Brain pericyte (primary cell): ENCODE measurements around the gene TBXT.
"Not testable (repeated sequence)": the region's sequence is repeated elsewhere in the genome, so short reads cannot be mapped to it uniquely, and the experiment has no call there.

Source experiments
- DNase-seq: peaks from one replicate; pipeline ENCODE4 v3.0.0-alpha.2; 2012; ENCODE audit warnings: low read depth, low spot score

TBXT gene

GRCh38 chr6:166169549-166170421 lies 2.1 kb upstream of the TBXT start:
- no peak for DNase-seq

GRCh38 chr6:166168616-166169548 lies 1.2 kb upstream of the TBXT start:
- DNase-seq = no peak

- no peak for DNase-seq
Observed at GRCh38 chr6:166167258-166167731, 356 bp downstream of the TBXT start.

GRCh38 chr6:166166314-166167257 lies 1.1 kb downstream of the TBXT start:
- no peak for DNase-seq

GRCh38 chr6:166165558-166166313 lies 1.9 kb downstream of the TBXT start:
- no peak for DNase-seq

DNA sequence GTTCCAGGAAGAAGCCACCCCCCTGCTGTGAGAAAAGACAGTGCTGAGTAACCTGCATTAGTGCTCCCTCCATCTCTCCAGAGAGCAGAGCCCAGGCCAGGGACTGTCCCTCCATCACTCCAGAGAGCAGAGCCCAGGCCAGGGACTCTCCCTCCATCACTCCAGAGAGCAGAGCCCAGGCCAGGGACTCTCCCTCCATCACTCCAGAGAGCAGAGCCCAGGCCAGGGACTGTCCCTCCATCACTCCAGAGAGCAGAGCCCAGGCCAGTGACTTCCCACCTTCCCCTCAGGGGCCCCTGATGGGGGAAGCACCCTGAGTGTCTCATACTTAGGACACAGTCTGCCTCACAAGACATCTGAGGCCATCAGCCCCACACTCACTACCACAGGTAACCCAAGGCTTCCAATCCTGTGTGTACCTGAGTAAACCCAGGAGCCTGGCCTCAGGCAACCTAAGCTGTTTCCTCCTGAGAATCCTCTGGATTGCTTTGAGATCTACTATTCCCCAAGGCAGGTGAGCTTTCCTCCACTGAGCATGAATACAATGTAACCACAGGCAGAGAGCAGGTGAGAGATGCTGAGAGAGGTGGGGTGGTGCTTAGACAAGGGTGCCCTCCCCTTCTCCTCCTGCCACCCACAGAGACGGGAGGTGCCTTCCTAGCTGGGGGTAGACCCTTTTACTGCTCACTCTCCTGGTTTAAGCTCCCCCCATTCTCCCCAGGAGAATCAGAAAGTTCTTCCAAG lies 4.9 kb downstream of the TBXT start:
- no peak for DNase-seq

GRCh38 chr6:166157930-166158617 lies 9.6 kb downstream of the TBXT start:
- DNase-seq = no peak

- no peak for DNase-seq
Observed at GRCh38 chr6:166156942-166157341, 10.7 kb downstream of the TBXT start.

- no peak for DNase-seq
Observed at GRCh38 chr6:166153966-166154365, 13.7 kb downstream of the TBXT start.

GRCh38 chr6:166152660-166153059 lies 15.0 kb downstream of the TBXT start:
- DNase-seq = no peak

DNA sequence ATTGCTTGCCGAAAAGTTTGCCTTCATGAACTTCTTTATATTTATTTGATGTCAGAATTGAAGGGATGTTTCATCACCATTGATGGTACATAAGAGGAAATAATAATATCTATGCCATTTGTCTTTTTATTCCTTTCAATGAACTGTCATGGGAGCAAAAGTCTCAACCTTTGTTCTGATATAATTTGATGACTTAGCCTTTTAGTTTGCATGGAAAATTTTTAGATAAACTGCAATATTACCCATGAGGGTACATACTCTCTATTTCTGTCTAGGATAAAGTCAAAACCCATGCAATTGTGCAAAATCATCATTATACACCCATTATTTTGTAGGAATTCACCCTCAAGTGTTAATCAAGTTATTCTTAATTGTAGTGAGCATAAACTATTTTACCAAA lies 15.9 kb downstream of the TBXT start:
- DNase-seq = no peak

DNA sequence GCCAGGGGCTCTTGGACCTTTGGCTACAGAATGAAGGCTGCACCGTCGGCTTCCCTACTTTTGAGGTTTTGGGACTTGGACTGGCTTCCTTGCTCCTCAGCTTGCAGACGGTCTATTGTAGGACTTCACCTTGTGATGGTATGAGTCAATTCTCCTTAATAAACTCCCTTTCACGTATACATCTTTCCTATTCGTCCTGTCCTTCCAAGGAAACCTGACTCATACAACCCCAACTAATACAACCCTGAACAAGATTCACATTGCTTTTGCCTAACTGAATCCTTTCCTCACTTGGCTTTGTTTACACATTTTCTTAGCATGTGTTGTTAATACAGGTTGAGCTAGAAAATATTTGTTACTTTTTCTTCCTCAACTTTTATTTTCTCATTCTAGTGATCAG lies 21.9 kb downstream of the TBXT start:
- DNase-seq = no peak

DNA sequence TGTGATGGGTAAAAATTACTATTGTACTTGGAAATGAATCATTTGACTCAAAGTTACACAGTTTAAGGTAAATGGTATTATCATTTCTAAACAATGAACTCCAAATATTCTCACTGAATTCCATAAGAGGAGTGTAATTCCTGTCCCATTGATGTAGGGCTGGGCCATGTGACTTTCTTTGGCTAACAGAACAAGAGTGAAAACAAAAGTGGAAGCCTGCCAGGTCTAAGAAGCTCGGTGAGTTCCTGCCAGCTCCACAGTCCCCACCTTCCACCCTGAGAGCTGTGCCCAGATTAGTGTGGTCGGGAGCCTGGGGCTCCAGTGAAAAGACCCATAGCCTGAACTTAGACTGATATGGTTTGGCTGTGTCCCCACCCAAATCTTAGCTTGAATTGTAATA lies 24.6 kb downstream of the TBXT start:
- no peak for DNase-seq

DNA sequence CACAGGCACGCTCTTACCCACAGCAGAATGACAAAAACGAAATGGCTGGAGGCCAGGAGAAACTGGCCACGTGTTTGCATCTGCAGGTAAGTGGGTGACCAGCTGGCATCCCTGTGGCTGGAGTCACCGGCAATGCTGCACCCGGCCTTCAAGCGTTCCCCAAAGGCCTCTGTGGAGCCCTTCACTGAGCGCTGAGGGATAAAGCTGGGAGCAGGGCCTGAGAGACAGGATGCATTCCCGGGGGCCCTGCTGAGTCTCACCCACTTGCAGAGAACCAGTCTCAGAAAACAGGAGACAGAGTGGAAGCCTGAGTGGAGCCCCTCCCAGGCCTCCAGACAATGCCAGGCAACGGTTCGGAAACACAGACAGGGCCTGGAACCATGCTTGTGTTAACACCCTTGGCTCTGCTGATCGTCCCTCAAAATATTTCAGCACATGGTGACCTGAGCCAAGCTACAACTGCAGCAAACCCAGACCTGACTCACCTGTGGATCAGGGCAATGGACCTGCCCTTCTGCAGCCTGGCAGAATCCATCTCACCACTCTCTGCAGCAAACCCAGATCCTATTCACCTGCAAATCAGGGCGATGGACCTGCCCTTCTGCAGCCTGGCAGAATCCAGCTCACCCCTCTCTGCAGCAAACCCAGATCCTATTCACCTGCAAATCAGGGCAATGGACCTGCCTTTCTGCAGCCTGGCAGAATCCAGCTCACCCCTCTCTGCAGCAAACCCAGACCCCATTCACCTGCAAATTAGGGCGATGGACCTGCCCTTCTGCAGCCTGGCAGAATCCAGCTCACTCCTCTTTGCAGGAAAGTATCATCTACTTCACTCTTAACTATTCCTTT lies 39.8 kb downstream of the TBXT start:
- DNase-seq = no peak

- not testable (repeated sequence) for DNase-seq
Observed at GRCh38 chr6:166123115-166123514, 44.5 kb downstream of the TBXT start.

DNA sequence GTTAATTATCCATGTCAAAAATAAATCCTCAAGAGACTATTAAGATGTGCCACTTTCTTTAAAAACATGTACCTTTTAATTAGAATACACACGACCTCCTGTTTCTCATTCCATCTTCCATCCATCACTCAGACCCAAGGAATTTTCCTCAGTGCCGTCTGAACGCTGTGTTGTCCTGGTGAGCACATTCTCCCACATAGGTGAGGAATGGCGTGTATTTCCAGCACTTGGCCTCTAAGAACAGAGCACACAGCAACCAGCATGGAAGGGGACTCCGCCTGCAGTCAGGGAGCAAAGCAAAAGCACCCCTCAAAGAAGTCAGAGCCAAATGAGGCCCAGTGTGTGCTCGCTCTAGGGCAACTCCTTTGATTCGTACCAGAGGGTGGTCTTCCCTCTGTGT lies 45.9 kb downstream of the TBXT start:
- DNase-seq = no peak

GRCh38 chr6:166119116-166119911 lies 48.3 kb downstream of the TBXT start:
- DNase-seq = no peak
